T-helper 17 cell (primary cell): Measurements from ENCODE around the gene TREM1. TPM values are rescaled to one million over a fixed set of nuclear protein-coding genes. Genes with fewer than 3 reads are reported as not detected.

Source experiments
- ATAC-seq: fragments of 150-1000 bp; cut with Tn5 transposase; 2 replicates; pipeline ENCODE4 v1.10.0; 2021; ENCODE audit warnings: mild to moderate bottlenecking, moderate library complexity
- DNase-seq, 3 donors: peaks; one replicate each; pipeline versions ENCODE4 v3.0.0 to v3.0.0-alpha.2; 2020 to 2021
- H3K9me3 ChIP-seq: one replicate; pipeline ENCODE4 v1.7.0; 2013; ENCODE audit warnings: low read length, mild to moderate bottlenecking; ENCODE audit not compliant: control insufficient read depth, poor library complexity, severe bottlenecking
- H3K27ac Mint-ChIP-seq: one replicate; pipeline ENCODE4 v1.8.0; 2022; ENCODE audit warnings: mild to moderate bottlenecking, moderate library complexity, mixed read lengths
- H3K27me3 Mint-ChIP-seq: one replicate; pipeline ENCODE4 v1.8.0; 2022; ENCODE audit warnings: mixed read lengths
- H3K36me3 Mint-ChIP-seq: one replicate; pipeline ENCODE4 v1.8.0; 2022; ENCODE audit warnings: low read depth, mixed read lengths
- H3K4me1 Mint-ChIP-seq: one replicate; pipeline ENCODE4 v1.8.0; 2022; ENCODE audit warnings: mild to moderate bottlenecking, mixed read lengths
- H3K4me3 Mint-ChIP-seq: one replicate; pipeline ENCODE4 v1.8.0; 2022; ENCODE audit warnings: mild to moderate bottlenecking, moderate library complexity, mixed read lengths
- total RNA-seq, 4 donors: library from RNA in 2 of 4; stranded (reverse) in 2 of 4; gene quantifications; one replicate each; pipeline ENCODE4 v1.2.3 and lab custom pipeline; 2022 to 2026

TREM1 gene
- total RNA-seq, 2 donors from 2014 or later: 4.1 to 17.6 TPM

DNA sequence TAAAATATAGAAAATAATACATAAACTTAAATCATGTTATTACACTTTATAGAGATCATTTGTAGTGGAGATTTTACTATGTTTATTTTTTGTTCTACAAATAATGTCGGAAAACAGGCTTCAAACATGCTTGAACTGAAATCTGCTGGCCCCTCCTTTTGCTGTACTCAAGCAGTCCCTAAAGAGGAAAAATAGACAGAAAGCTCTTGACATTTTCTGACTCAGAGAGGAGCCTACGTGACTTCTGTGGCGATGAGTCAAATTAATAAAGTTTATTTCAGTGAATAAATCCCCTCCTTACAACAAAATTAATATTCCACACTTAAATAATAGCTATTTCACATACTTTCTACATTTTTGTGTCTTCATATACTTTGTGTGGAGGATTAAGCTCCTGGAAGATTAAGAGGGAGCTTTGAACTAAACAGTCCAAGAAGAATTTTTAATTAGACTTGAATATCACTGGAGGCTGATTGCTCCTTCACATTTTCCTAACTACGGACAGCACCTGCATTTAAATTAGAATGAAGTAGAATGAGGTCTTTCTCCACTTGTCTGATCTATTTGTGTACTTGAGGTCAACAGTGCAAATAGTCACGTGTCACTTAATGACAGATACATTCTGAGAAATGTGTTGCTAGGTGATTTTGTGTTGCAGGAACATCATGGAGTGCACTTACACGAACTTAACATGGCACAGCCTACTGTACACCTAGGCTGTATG is 1.7 kb upstream of the TREM1 start:
- no peak overlapping the region for H3K27ac Mint-ChIP-seq
- no peak for ATAC-seq

GRCh38 chr6:41284726-41285125 is 1.8 kb downstream of the TREM1 start:
- Mint-ChIP-seq H3K4me3 (no peak overlapping the region), H3K27me3 (peaks cover 40% of the 10 kb centered on the region), H3K36me3 (peaks cover 4% of the 10 kb centered on the region), H3K4me1 (peaks cover 5% of the 10 kb centered on the region), H3K27ac (no peak overlapping the region)
- H3K9me3 ChIP-seq: no peaks in the 10 kb centered on the region
- ATAC-seq (no peak), DNase-seq (no peak)

More for the DNA sequence above, 1.7 kb upstream of the TREM1 start:
- Mint-ChIP-seq H3K36me3 (no peaks in the 10 kb centered on the region), H3K27me3 (peaks cover 42% of the 10 kb centered on the region), H3K4me3 (no peak overlapping the region), H3K4me1 (peaks cover 4% of the 10 kb centered on the region)
- DNase-seq: no peak
- H3K9me3 ChIP-seq: no peaks in the 10 kb centered on the region

DNA sequence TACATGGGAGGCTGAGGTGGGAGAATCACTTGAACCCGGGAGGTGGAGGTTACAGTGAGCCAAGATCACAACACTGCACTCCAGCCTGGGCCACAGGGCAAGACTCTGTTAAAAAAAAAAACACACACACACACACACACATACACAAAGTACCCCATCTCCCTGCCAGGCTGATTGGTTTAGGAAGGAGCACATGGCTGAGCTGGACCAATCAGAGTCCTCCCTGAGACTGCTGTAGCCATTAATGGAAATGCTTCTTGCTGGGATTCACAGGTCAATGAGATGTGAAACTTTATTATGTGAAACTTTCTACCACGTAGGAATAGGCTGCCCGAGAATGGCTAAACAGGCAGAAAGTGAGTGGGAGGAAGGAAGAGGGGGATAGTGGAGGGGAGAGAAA is 2.9 kb downstream of the TREM1 start:
- Mint-ChIP-seq H3K4me3 (no peak overlapping the region), H3K4me1 (peaks cover 13% of the 10 kb centered on the region), H3K27ac (no peak overlapping the region), H3K36me3 (peaks cover 4% of the 10 kb centered on the region), H3K27me3 (peaks cover 37% of the 10 kb centered on the region)
- ATAC-seq: no peak
- no peak for DNase-seq
- no peaks in the 10 kb centered on the region for H3K9me3 ChIP-seq

DNA sequence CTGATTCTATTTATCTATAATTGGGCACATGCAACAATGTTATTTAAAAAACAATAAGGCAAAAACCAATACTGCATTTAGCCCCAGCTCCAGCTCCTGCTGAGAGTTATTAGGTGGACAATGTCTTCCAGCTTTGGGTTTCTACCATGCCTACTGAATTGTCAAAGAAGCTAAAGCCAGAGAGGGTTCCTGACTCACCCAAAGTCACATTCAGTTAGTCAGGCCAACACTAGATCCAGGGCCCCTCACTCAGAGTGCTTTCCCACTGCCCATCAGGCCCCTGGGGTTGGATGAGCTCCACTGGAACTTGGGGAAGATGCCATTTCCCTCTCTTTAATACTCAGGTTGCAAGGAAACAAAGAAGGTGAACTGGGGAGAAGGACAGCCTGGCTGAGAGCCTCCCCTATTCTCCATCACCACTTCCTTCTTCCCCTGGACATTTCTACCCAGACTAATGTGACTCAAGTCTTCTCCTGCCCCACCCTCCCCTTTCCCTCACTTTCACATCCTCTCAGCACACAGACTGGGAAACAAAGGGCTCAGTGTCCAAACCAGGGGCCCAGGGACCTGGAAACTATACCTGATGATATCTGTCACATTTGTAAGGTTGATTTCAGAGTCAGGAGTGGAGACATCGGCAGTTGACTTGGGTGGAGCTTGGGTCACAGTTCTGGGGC is 6.0 kb downstream of the TREM1 start:
- H3K9me3 ChIP-seq: no peaks in the 10 kb centered on the region
- ATAC-seq: no peak
- Mint-ChIP-seq H3K27ac (no peak overlapping the region), H3K4me3 (no peak overlapping the region), H3K4me1 (peaks cover 13% of the 10 kb centered on the region), H3K36me3 (peaks cover 4% of the 10 kb centered on the region), H3K27me3 (peaks cover 30% of the 10 kb centered on the region)
- DNase-seq: no peak

- peaks cover 13% of the 10 kb centered on the region for H3K4me1 Mint-ChIP-seq
- peaks cover 4% of the 10 kb centered on the region for H3K36me3 Mint-ChIP-seq
- peaks cover 24% of the 10 kb centered on the region for H3K27me3 Mint-ChIP-seq
- DNase-seq (peak in 1 of 3 donors; percentile 55), ATAC-seq (peak; percentile 81)
- H3K4me3 Mint-ChIP-seq: no peak overlapping the region
- H3K9me3 ChIP-seq: no peaks in the 10 kb centered on the region
- no peak overlapping the region for H3K27ac Mint-ChIP-seq
These were observed 7.6 kb downstream of the TREM1 start for GRCh38 chr6:41278699-41279405.

- Mint-ChIP-seq H3K27ac (no peak overlapping the region), H3K4me3 (no peak overlapping the region), H3K36me3 (peaks cover 4% of the 10 kb centered on the region), H3K4me1 (peaks cover 13% of the 10 kb centered on the region), H3K27me3 (peaks cover 23% of the 10 kb centered on the region)
- no peak for DNase-seq
- ATAC-seq: no peak
- no peaks in the 10 kb centered on the region for H3K9me3 ChIP-seq
These were observed 8.9 kb downstream of the TREM1 start for GRCh38 chr6:41277605-41278004.

DNA sequence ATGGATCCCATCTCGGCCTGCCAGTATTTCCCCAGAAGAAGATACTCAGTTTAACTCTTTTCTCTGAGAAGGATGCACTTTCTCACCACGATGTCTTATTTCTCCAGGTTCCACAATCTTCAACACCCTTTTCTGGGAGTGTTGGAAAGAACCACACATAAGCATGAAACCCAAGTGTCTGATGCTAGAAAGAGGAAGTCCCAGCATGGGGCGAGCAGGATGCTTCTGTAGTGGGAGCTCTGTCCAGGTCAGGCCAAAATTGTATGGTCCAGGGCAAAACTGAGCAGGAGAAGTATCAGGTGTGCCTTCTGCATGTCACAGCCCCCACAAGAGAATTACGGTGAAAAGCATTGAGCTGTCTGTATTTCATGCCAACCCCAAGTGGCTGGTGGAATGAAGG is 11.0 kb downstream of the TREM1 start:
- H3K36me3 Mint-ChIP-seq: no peaks in the 10 kb centered on the region
- no peak overlapping the region for H3K27ac Mint-ChIP-seq
- no peaks in the 10 kb centered on the region for H3K9me3 ChIP-seq
- no peak for ATAC-seq
- no peak for DNase-seq
- peaks cover 13% of the 10 kb centered on the region for H3K4me1 Mint-ChIP-seq
- H3K27me3 Mint-ChIP-seq: peaks cover 11% of the 10 kb centered on the region
- H3K4me3 Mint-ChIP-seq: no peak overlapping the region

DNA sequence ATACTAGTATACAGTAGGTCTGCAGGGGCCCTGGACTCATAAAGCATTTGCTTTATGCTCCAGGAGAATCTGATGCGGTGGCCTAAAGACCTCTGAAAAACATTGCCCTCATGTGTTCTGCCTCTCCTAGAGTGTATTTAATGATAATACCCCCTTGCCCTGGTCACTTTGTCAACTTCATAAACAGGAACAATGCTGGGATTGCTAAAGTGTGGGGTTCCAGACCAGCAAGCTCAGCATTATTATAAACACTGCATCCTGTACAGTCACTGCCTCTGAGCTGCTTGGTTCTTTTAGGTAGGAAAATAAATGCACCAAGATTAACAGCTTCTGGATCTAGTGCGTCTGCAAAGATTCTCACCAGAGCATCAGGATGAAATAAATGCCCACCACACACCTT is 12.2 kb downstream of the TREM1 start:
- H3K9me3 ChIP-seq: no peaks in the 10 kb centered on the region
- Mint-ChIP-seq H3K4me3 (no peak overlapping the region), H3K36me3 (no peaks in the 10 kb centered on the region), H3K4me1 (peaks cover 12% of the 10 kb centered on the region), H3K27me3 (peaks cover 11% of the 10 kb centered on the region), H3K27ac (no peak overlapping the region)
- ATAC-seq (no peak), DNase-seq (no peak)

- no peak overlapping the region for H3K27ac Mint-ChIP-seq
- no peaks in the 10 kb centered on the region for H3K9me3 ChIP-seq
- peaks cover 7% of the 10 kb centered on the region for H3K4me1 Mint-ChIP-seq
- peaks cover 11% of the 10 kb centered on the region for H3K27me3 Mint-ChIP-seq
- H3K4me3 Mint-ChIP-seq: no peak overlapping the region
- ATAC-seq: no peak
- no peak for DNase-seq
- no peaks in the 10 kb centered on the region for H3K36me3 Mint-ChIP-seq
These were observed 12.8 kb downstream of the TREM1 start for GRCh38 chr6:41273714-41274113.

DNA sequence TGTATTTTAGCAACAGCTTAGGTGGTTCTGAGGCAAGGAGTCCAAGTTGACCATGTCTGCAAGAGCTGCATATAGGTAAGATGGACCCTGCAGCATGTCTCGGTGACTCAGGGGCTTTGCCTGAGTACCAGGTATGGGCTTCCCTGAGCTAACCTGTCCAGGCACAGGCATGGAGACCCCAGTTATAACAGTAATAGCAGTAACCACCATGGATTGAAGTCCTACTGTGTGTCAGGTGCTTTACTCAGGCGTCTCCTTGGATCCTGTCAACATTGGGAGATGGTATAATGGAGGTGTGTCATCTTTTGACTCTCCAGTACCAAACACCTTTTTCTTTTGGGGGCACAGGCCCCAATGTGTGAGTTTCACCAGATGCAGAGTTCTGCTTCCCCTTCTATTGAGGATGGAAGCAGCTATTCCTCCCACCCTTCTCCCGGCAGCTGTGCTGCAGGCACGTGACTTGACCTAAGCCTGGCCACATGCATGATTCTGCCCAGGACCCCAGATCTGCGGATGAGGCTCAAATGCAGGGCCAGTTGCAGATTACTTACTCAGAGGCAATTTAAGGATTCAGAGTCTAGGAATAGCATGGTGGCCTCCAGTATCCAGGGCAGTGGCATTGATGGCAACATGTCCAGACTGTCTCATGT is 13.8 kb downstream of the TREM1 start:
- no peak for ATAC-seq
- Mint-ChIP-seq H3K4me3 (no peak overlapping the region), H3K36me3 (no peaks in the 10 kb centered on the region), H3K27ac (no peak overlapping the region), H3K4me1 (peaks cover 5% of the 10 kb centered on the region), H3K27me3 (peaks cover 11% of the 10 kb centered on the region)
- H3K9me3 ChIP-seq: no peaks in the 10 kb centered on the region
- no peak for DNase-seq

DNA sequence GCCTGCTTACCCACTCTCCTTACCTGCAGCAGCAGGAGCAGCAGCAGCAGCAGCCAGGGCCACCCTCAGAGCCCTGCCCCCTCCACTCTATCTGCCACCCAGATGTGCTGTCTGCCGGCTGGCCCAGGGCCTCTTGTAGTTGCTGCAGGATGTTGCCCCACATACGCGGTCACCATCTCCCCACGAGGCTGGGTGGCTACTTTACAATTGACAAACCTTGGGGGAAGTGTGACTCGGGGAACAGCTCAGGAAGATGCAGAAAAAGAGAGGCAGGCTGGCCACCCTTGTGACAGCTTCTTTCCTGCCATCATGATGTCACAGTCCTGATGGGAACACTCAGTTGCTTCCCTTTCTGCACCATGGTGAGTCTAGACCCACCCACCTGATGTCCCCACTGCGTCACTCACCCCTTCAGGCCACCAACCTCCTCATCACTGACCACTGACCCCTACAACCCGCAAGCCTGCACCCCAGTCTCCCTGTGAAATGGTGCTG is 14.5 kb downstream of the TREM1 start:
- no peak overlapping the region for H3K4me3 Mint-ChIP-seq

DNA sequence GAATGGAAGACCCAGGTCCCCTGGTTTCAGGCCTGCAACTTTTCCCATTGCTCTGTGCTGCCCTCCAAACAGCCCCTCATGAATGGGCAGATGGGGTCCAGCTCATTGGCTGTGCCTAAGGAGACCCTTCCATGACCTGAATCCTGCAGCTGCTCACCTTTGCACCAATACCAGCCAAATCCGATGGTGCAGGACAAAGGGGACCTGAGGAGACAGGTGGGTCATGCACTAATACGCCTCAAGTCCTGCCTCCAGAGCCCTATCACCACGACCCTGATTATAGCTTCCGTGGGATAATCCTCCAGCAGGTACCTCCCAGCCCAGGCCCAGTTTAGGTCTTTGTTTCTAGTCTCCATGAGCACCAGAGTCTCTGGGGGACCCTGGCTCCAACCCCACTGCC is 16.8 kb downstream of the TREM1 start:
- no peaks in the 10 kb centered on the region for H3K27me3 Mint-ChIP-seq
- H3K27ac Mint-ChIP-seq: no peak overlapping the region
- no peaks in the 10 kb centered on the region for H3K9me3 ChIP-seq
- H3K4me3 Mint-ChIP-seq: no peak overlapping the region
- DNase-seq (no peak), ATAC-seq (no peak)
- H3K36me3 Mint-ChIP-seq: no peaks in the 10 kb centered on the region
- H3K4me1 Mint-ChIP-seq: peaks cover 3% of the 10 kb centered on the region

More for the DNA sequence above, 14.5 kb downstream of the TREM1 start:
- Mint-ChIP-seq H3K36me3 (no peaks in the 10 kb centered on the region), H3K27me3 (peaks cover 11% of the 10 kb centered on the region), H3K27ac (no peak overlapping the region), H3K4me1 (peaks cover 3% of the 10 kb centered on the region)
- ATAC-seq: peak; percentile 62
- no peak for DNase-seq
- H3K9me3 ChIP-seq: no peaks in the 10 kb centered on the region

GRCh38 chr6:41269166-41269565 is 17.3 kb downstream of the TREM1 start:
- peaks cover 3% of the 10 kb centered on the region for H3K4me1 Mint-ChIP-seq
- no peaks in the 10 kb centered on the region for H3K27me3 Mint-ChIP-seq
- no peak overlapping the region for H3K4me3 Mint-ChIP-seq
- DNase-seq (no peak), ATAC-seq (no peak)
- H3K27ac Mint-ChIP-seq: no peak overlapping the region
- H3K9me3 ChIP-seq: no peaks in the 10 kb centered on the region
- no peaks in the 10 kb centered on the region for H3K36me3 Mint-ChIP-seq
